T-helper 17 cell (primary cell): Measurements from ENCODE around the gene TAF5L. TPM values are rescaled to one million over a fixed set of nuclear protein-coding genes. Genes with fewer than 3 reads are reported as not detected.

Source experiments
- ATAC-seq: fragments of 150-1000 bp; cut with Tn5 transposase; 2 replicates; pipeline ENCODE4 v1.10.0; 2021; ENCODE audit warnings: mild to moderate bottlenecking, moderate library complexity
- DNase-seq, 3 donors: peaks; one replicate each; pipeline versions ENCODE4 v3.0.0 to v3.0.0-alpha.2; 2020 to 2021
- H3K9me3 ChIP-seq: one replicate; pipeline ENCODE4 v1.7.0; 2013; ENCODE audit warnings: low read length, mild to moderate bottlenecking; ENCODE audit not compliant: control insufficient read depth, poor library complexity, severe bottlenecking
- H3K27ac Mint-ChIP-seq: one replicate; pipeline ENCODE4 v1.8.0; 2022; ENCODE audit warnings: mild to moderate bottlenecking, moderate library complexity, mixed read lengths
- H3K27me3 Mint-ChIP-seq: one replicate; pipeline ENCODE4 v1.8.0; 2022; ENCODE audit warnings: mixed read lengths
- H3K36me3 Mint-ChIP-seq: one replicate; pipeline ENCODE4 v1.8.0; 2022; ENCODE audit warnings: low read depth, mixed read lengths
- H3K4me1 Mint-ChIP-seq: one replicate; pipeline ENCODE4 v1.8.0; 2022; ENCODE audit warnings: mild to moderate bottlenecking, mixed read lengths
- H3K4me3 Mint-ChIP-seq: one replicate; pipeline ENCODE4 v1.8.0; 2022; ENCODE audit warnings: mild to moderate bottlenecking, moderate library complexity, mixed read lengths
- total RNA-seq, 4 donors: library from RNA in 2 of 4; stranded (reverse) in 2 of 4; gene quantifications; one replicate each; pipeline ENCODE4 v1.2.3 and lab custom pipeline; 2022 to 2026

The TAF5L gene
- total RNA-seq, 2 donors from 2014 or later: 24.2 to 34.2 TPM

DNA sequence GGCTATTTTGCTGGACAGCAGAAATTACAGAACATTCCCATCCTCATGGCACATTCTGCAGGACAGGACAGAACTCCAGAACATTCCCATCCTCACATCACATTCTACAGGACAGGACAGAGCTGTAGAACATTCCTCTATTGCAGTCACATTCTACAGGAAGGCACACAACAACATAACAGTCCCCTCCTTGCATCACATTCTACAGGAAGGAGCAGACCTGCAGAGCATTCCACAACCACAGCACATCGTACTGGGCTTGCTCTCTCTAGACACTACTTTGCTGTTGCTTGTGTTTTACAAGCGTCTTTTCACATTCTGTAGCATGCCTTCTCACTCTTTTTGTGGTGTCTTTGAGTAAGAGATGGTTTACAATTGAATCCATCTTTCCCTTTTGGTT lies 40.6 kb downstream of the TAF5L start:
- Mint-ChIP-seq H3K27me3 (no peaks in the 10 kb centered on the region), H3K27ac (no peak overlapping the region), H3K4me1 (peaks cover 5% of the 10 kb centered on the region), H3K4me3 (no peak overlapping the region), H3K36me3 (no peaks in the 10 kb centered on the region)
- no peaks in the 10 kb centered on the region for H3K9me3 ChIP-seq
- DNase-seq (no peak), ATAC-seq (no peak)

DNA sequence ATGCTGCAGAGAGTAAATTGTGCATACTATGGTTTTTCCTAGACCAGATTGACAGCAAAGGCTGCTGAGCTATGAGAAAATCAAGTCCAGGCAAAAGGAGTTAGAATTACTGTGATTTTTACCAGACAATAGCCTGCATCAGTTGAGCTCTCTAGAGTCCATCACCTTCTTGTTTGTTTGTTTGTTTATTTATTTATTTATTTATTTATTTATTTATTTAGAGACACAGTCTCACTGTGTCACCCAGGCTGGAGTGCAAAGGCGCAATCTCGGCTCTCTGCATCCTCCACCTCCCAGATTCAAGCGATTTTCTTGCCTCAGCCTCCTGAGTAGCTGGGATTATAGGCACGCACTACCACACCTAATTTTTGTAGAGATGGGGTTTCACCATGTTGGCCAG lies 43.2 kb downstream of the TAF5L start:
- peaks cover 11% of the 10 kb centered on the region for H3K27me3 Mint-ChIP-seq
- DNase-seq: no peak
- no peaks in the 10 kb centered on the region for H3K9me3 ChIP-seq
- no peaks in the 10 kb centered on the region for H3K36me3 Mint-ChIP-seq
- no peak overlapping the region for H3K27ac Mint-ChIP-seq
- H3K4me3 Mint-ChIP-seq: no peak overlapping the region
- ATAC-seq: no peak
- peaks cover 5% of the 10 kb centered on the region for H3K4me1 Mint-ChIP-seq

DNA sequence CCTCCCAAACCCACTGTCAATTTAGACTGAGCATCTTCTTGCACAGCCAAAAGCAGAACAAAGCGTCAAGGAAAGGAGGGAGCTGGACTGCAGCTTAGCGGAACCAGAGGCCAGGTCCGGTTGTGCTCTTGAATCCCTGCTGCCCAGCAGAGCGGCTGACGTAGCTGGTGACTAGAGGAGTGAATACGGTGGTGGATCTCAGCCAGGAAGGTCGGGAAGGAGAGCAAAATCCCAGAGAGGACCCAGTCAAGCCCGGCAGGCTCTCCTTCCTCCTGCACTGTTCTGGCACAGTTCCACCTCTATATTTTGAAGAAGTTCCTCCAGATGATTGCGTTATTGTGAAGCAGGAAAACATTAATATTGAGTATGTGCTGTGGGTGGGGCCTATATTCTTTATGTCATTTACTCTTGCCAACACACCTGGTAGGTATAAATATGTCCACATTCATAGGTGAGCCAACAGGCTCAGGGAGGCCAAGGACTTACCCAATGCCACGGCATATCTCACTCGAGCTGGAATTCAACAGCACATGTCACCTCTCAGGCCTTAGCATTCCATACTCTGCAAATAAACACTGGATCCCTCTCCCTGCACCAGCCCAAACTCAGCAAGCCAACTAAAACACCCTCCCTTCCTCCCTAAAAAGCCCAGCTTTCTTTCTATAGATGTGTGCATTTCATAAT lies 43.8 kb downstream of the TAF5L start:
- Mint-ChIP-seq H3K27me3 (peaks cover 14% of the 10 kb centered on the region), H3K4me1 (peaks cover 2% of the 10 kb centered on the region), H3K4me3 (no peak overlapping the region), H3K36me3 (no peaks in the 10 kb centered on the region), H3K27ac (no peak overlapping the region)
- no peaks in the 10 kb centered on the region for H3K9me3 ChIP-seq
- DNase-seq (no peak), ATAC-seq (no peak)

DNA sequence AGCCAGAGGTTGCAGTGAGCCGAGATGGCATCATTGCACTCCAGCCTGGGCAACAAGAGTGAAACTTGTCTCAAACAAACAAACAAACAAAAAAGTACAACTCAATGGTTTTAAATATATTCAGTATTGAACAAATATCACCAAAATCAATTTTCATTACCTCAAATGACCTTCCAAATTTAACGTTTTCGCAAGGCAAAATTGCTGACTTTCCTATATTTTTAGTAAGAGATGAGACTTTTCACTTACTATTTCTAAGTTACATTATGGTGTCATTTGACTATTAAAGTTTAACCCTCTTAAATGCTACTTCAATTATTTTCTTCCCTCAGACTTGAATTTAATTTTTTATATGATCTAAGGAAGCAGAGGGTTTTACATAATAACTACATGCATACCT lies 44.4 kb downstream of the TAF5L start:
- H3K9me3 ChIP-seq: no peaks in the 10 kb centered on the region
- no peaks in the 10 kb centered on the region for H3K36me3 Mint-ChIP-seq
- no peak overlapping the region for H3K27ac Mint-ChIP-seq
- peaks cover 14% of the 10 kb centered on the region for H3K27me3 Mint-ChIP-seq
- H3K4me1 Mint-ChIP-seq: no peaks in the 10 kb centered on the region
- no peak overlapping the region for H3K4me3 Mint-ChIP-seq
- ATAC-seq (no peak), DNase-seq (no peak)

DNA sequence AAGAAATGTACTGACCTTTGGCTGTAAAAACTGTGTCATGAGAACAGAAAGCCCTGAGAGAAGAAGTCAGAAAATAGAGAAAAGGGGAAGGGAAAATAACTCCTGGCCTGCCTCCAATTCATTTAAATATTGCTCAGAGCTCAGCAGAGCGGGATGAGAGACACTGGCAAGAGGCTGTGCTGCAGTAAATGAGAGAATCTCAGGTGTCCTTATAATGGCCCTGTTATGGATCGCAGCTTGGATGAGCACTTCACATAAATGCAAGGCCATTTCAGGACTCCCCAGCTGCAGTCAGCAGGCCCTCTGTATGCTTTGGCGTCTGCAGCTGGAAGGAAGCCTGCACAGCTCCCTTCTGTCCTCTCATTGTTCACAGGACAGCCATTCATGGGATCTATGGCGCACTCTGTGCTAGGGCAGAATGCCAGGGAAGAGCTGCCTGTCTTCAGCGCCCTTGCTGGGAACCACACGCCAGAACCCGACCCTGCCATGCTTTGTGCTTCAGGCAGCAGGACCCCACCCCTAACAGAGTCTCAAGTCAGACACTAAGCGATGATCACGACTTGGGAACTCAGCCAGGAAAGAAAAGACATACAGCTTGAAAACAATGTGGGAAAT lies 46.8 kb downstream of the TAF5L start:
- DNase-seq (no peak), ATAC-seq (no peak)
- Mint-ChIP-seq H3K27ac (no peak overlapping the region), H3K27me3 (peaks cover 15% of the 10 kb centered on the region), H3K4me3 (no peak overlapping the region), H3K4me1 (no peaks in the 10 kb centered on the region), H3K36me3 (no peaks in the 10 kb centered on the region)
- no peaks in the 10 kb centered on the region for H3K9me3 ChIP-seq

DNA sequence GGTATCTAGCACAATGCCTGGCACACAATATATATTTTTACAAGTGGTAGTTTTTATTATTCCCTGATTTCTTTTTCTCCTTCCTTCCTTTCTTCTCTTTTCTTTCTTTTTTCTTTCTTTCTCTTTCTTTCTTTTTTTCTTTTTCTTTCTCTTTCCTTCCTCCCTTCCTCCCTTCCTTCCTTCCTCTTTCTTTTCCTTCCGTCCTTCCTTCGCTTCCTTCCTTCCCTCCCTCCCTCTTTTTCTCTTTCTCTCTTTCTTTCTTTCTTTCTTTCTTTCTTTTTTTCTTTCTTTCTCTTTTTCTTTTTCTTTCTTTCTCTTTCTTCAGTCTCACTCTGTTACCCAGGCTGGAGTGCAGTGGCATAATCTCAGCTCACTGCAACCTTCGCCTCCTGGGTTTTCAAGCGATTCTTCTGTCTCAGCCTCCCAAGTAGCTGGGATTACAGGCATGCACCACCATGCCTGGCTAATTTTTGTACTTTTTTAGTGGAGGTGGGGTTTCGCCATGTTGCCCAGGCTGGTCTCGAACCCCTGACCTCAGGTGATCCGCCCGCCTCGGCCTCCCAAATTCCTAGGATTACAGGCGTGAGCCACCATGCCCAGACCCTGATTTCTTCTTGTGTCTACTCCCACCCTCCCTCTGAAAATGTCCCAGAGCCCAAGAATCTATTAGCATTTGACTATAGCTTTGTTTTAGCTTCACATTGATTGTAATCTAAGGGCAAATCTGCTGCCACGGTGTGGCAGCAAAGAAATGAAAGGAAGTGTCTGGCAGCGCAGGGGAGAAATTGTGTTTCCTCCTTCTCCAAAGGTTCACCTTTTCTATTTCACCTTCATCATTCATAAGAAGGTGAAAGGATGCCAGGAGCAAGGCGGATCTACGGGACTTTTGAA lies 47.5 kb downstream of the TAF5L start:
- H3K27ac Mint-ChIP-seq: no peak overlapping the region
- no peaks in the 10 kb centered on the region for H3K4me1 Mint-ChIP-seq
- DNase-seq (no peak), ATAC-seq (no peak)
- H3K36me3 Mint-ChIP-seq: no peaks in the 10 kb centered on the region
- H3K27me3 Mint-ChIP-seq: peaks cover 21% of the 10 kb centered on the region
- H3K9me3 ChIP-seq: no peaks in the 10 kb centered on the region
- no peak overlapping the region for H3K4me3 Mint-ChIP-seq

DNA sequence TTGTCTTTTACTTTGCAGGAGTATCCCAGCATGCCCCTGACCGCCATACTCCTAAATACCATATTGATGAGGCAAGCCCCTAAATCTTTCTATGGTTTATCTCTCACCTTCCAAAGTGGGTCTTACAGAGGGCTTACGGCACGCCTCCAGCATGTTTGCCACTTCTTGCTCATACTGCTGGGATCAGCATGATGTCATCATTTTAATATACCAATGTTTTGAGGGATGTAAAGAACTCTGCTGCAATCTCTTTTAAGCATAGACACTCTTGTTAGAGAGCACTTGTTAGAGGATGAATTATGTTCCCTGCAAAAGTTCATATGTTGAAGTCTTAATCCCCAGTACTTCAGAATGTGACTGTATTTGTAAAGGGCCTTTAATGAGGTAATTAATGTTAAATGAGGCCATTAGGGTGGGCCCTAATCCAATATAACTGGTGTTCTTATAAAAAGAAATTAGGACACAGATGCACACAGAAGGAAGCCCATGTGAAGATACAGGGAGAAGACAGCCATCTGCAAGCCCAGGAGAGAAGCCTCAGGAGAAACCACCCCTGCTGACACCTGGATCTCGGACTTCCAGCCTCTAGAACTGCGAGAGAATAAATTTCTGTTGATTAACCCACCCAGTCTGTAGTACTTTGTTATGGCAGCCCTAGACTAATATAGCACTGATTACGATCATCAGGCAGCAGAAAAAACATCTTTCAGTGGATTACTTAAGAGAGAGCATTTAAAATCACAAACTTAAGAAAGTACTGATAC lies 51.1 kb downstream of the TAF5L start:
- H3K4me3 Mint-ChIP-seq: no peak overlapping the region
- H3K27ac Mint-ChIP-seq: no peak overlapping the region
- ATAC-seq (no peak), DNase-seq (no peak)
- H3K36me3 Mint-ChIP-seq: no peaks in the 10 kb centered on the region
- H3K9me3 ChIP-seq: no peaks in the 10 kb centered on the region
- peaks cover 25% of the 10 kb centered on the region for H3K27me3 Mint-ChIP-seq
- H3K4me1 Mint-ChIP-seq: peaks cover 4% of the 10 kb centered on the region

DNA sequence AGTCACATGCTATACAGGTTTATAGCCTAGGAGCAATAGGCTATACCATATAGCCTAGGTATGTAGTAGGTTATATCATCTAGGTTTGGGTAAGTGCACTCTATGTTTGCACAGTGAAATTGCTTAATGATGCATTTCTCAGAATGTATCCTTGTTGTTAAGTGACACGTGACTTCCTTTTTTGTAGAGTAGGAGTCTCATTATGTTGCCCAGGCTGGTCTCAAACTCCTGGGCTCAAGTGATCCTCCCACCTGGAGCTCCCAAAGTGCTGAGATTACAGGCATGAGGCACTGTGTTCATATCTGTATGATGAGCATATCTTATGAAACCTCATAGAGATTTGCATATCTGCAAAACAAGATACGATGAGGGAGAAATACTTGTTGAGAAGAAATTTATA lies 53.6 kb downstream of the TAF5L start:
- no peak for ATAC-seq
- Mint-ChIP-seq H3K4me1 (peaks cover 4% of the 10 kb centered on the region), H3K36me3 (peaks cover 2% of the 10 kb centered on the region), H3K27ac (no peak overlapping the region), H3K27me3 (peaks cover 14% of the 10 kb centered on the region), H3K4me3 (no peak overlapping the region)
- DNase-seq: no peak
- H3K9me3 ChIP-seq: no peaks in the 10 kb centered on the region

DNA sequence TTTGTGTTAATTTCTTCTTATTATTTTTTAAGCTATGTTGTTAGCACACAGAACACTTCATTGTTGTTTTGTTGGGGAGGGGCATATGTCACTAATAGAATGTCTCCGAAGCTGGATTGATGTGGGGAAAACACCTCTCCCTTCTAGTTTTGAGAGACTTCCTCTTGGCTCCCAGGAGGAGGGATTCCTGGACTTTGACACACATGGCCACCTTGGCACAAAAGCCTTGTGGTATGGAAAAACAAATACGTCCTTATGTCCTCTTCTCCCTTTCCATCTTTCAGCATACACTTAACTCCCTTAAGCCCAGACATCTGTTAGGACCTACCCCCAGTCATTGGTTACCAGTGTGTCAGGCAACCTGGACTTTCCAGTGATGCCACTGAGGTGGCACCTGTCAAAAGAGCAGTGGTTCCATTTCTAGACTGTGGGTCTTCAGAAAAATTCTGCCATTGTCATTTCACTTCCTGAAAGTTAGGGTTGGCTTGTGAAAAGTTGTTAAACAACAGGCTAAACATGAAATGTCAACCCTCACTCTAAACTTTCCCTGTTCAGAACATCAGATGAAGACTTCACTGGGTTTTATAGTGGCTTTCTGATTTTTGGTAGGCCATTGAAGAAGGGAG lies 54.9 kb downstream of the TAF5L start:
- DNase-seq (no peak), ATAC-seq (no peak)
- peaks cover 2% of the 10 kb centered on the region for H3K36me3 Mint-ChIP-seq
- H3K27me3 Mint-ChIP-seq: peaks cover 16% of the 10 kb centered on the region
- H3K4me3 Mint-ChIP-seq: no peak overlapping the region
- no peak overlapping the region for H3K27ac Mint-ChIP-seq
- H3K9me3 ChIP-seq: no peaks in the 10 kb centered on the region
- H3K4me1 Mint-ChIP-seq: peaks cover 4% of the 10 kb centered on the region

DNA sequence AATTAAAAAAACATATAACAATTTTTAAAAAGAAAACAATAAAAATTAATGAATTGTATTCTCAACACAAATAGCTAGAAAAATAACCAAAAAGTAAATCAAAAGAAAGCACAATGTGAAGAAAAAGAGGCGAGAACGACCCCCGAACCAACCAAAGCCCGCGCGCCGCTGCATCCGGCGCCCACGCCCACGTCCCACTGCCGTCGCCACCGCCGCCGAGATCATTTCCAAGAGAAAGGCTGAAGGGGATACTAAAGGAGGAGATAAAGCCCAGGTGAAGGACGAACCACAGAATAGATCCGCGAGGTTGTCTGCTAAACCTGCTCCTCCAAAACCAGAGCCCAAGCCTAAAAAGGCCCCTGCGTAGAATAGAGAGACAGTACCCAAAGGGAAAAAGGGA lies 55.6 kb downstream of the TAF5L start:
- Mint-ChIP-seq H3K27ac (no peak overlapping the region), H3K4me3 (no peak overlapping the region), H3K36me3 (peaks cover 2% of the 10 kb centered on the region), H3K27me3 (peaks cover 16% of the 10 kb centered on the region), H3K4me1 (peaks cover 4% of the 10 kb centered on the region)
- H3K9me3 ChIP-seq: no peaks in the 10 kb centered on the region
- ATAC-seq (no peak), DNase-seq (no peak)

DNA sequence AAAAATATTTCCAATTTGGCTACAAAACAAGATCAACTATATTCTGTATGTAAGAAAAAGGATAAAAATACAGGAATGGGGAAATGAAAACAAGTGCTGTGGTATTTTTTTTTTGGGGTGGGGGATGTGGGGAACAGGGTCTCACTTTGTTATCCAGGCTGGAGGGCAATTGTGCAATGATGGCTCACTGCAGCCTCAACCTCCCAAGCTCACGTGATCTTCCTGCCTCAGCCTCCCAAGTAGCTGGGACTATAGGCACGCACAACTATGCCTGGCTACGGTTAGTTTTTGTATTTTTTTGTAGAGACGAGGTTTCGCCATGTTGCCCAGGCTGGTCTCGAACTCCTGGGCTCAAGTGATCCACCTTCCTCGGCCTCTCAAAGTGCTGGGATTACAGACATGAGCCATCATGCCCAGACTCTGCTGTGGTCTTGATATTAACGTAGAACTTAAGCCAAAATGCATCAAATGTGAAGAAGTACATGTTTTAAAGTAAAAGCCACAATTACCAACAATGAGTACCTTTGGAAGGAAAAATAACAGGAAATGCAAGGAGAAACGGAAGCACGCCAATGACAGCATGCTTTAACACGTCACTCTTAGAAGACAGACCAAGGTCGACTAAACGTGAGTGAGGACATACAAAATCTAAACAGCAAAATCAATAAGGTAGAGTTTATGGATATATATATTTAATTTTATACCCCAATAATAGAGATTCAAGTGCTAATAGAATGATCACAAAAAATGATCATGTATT lies 58.6 kb downstream of the TAF5L start:
- peaks cover 9% of the 10 kb centered on the region for H3K27me3 Mint-ChIP-seq
- no peak overlapping the region for H3K4me3 Mint-ChIP-seq
- DNase-seq (no peak), ATAC-seq (no peak)
- peaks cover 2% of the 10 kb centered on the region for H3K36me3 Mint-ChIP-seq
- no peak overlapping the region for H3K27ac Mint-ChIP-seq
- H3K9me3 ChIP-seq: no peaks in the 10 kb centered on the region
- peaks cover 1% of the 10 kb centered on the region for H3K4me1 Mint-ChIP-seq

DNA sequence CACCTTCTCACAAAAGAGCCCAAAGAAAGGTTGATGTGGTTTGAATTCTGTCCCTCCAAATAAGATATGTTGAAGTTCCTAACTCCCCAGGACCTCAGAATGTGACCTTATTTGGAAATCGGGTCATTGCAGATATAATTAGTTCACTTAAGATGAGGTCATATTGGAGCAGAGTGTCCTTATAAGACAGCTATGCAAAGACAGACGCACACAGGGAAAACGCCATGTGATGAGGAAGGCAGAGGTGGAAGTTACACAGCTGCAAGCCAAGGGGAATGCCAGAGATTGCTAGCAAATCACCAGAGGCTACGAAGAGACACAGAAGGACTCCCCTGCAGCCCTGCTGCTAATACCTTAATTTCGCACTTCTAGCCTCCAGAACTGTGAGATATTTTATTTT lies 62.2 kb downstream of the TAF5L start:
- Mint-ChIP-seq H3K27me3 (peaks cover 5% of the 10 kb centered on the region), H3K4me1 (peaks cover 7% of the 10 kb centered on the region), H3K4me3 (no peak overlapping the region), H3K36me3 (peaks cover 2% of the 10 kb centered on the region), H3K27ac (no peak overlapping the region)
- DNase-seq: no peak
- H3K9me3 ChIP-seq: no peaks in the 10 kb centered on the region
- ATAC-seq: no peak
